Smooth muscle cell (in vitro differentiated cells): ENCODE measurements around the gene PNMA6F. TPM values are rescaled to one million over a fixed set of nuclear protein-coding genes. Genes with fewer than 3 reads are reported as not detected.

Source experiments
- DNase-seq: peaks from one replicate; lab custom pipeline; 2025; ENCODE audit not compliant: unreplicated experiment; lab: John Stamatoyannopoulos, UW
- H2AFZ ChIP-seq: fragments of 200-600 bp; sonication (generic); 2 replicates; pipeline ENCODE4 v1.6.0; 2016; ENCODE audit warnings: antibody characterized with exemption, low read depth, mild to moderate bottlenecking
- H3F3A ChIP-seq: fragments of 200-600 bp; sonication (generic); 2 replicates; pipeline ENCODE4 v1.6.0; 2017; ENCODE audit warnings: antibody characterized with exemption, low read depth
- H3K27ac ChIP-seq: fragments of 200-600 bp; sonication (generic); 2 replicates; pipeline ENCODE4 v1.5.1; 2016; ENCODE audit warnings: low read depth, mild to moderate bottlenecking
- H3K27me3 ChIP-seq: fragments of 200-600 bp; sonication (generic); 2 replicates; pipeline ENCODE4 v1.6.1; 2016; ENCODE audit warnings: low read depth, mild to moderate bottlenecking
- H3K36me3 ChIP-seq: fragments of 200-600 bp; sonication (generic); 2 replicates; pipeline ENCODE4 v1.5.1; 2016; ENCODE audit warnings: low read depth
- H3K4me1 ChIP-seq: fragments of 200-600 bp; sonication (generic); 2 replicates; pipeline ENCODE4 v1.5.1; 2016; ENCODE audit warnings: low read depth
- H3K4me2 ChIP-seq: fragments of 200-600 bp; sonication (generic); 2 replicates; pipeline ENCODE4 v1.6.0; 2016; ENCODE audit warnings: mild to moderate bottlenecking
- H3K4me3 ChIP-seq: fragments of 200-600 bp; sonication (generic); 2 replicates; pipeline ENCODE4 v1.5.1; 2016; ENCODE audit warnings: mild to moderate bottlenecking
- H3K79me2 ChIP-seq: fragments of 200-600 bp; sonication (generic); 2 replicates; pipeline ENCODE4 v1.6.0; 2016; ENCODE audit warnings: low read depth, mild to moderate bottlenecking
- H3K9ac ChIP-seq: fragments of 200-600 bp; sonication (generic); 2 replicates; pipeline ENCODE4 v1.6.0; 2016; ENCODE audit warnings: low read depth
- H3K9me3 ChIP-seq: fragments of 200-600 bp; sonication (generic); replicated peaks from 2 replicates; pipeline ENCODE4 v1.5.1; 2016; ENCODE audit warnings: low read depth
- H4K20me1 ChIP-seq: fragments of 200-600 bp; sonication (generic); 2 replicates; pipeline ENCODE4 v1.6.0; 2016; ENCODE audit warnings: low read depth
- WGBS: methylation state at CpG from one replicate; pipeline ENCODE4 v1.1.7; 2016; ENCODE audit warnings: low lambda C conversion rate; 5-methylcytosine and 5-hydroxymethylcytosine counted together
- polyA plus RNA-seq: library from polyadenylated mRNA; unstranded; fragments of >200 nt; fragmentation: Nextera tagmentation; extraction: Ambion mirVana; gene quantifications from 2 replicates; pipeline ENCODE4 v1.2.1, GENCODE V29; 2016
- total RNA-seq: library from RNA; depleted of rRNA; stranded (reverse); fragments of >200 nt; gene quantifications from 2 replicates; pipeline ENCODE4 v1.2.3, GENCODE V29; 2014
- TF ChIP-seq, protein P1 (sequence below): fragments of 200-600 bp; sonication (generic); IDR thresholded peaks from 2 replicates; pipeline ENCODE4 v1.5.1; 2017; ENCODE audit warnings: borderline replicate concordance, mild to moderate bottlenecking, antibody characterized with exemption; ENCODE audit not compliant: insufficient read depth, poor library complexity, severe bottlenecking

The PNMA6F gene
- total and polyA plus RNA-seq, 2 experiments from 2014 or later = not detected

GRCh38 chrX:153306527-153307115, 14.9 kb downstream of the PNMA6F start:
- TF ChIP-seq, protein P1, sequence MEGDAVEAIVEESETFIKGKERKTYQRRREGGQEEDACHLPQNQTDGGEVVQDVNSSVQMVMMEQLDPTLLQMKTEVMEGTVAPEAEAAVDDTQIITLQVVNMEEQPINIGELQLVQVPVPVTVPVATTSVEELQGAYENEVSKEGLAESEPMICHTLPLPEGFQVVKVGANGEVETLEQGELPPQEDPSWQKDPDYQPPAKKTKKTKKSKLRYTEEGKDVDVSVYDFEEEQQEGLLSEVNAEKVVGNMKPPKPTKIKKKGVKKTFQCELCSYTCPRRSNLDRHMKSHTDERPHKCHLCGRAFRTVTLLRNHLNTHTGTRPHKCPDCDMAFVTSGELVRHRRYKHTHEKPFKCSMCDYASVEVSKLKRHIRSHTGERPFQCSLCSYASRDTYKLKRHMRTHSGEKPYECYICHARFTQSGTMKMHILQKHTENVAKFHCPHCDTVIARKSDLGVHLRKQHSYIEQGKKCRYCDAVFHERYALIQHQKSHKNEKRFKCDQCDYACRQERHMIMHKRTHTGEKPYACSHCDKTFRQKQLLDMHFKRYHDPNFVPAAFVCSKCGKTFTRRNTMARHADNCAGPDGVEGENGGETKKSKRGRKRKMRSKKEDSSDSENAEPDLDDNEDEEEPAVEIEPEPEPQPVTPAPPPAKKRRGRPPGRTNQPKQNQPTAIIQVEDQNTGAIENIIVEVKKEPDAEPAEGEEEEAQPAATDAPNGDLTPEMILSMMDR = no peak
- Histone ChIP-seq H4K20me1 (no peaks in the 10 kb centered on the region), H3K27me3 (peaks cover 6% of the 10 kb centered on the region), H3K4me2 (no peak overlapping the region), H3K27ac (no peak overlapping the region), H3F3A (no peaks in the 10 kb centered on the region), H3K4me1 (no peaks in the 10 kb centered on the region), H3K4me3 (no peak overlapping the region), H2AFZ (no peak overlapping the region), H3K9me3 (no peaks in the 10 kb centered on the region), H3K9ac (no peak overlapping the region), H3K36me3 (no peaks in the 10 kb centered on the region), H3K79me2 (no peaks in the 10 kb centered on the region)
- 87% methylated on average over 17 of the region's 17 CpGs for WGBS
- DNase-seq = no peak

DNA sequence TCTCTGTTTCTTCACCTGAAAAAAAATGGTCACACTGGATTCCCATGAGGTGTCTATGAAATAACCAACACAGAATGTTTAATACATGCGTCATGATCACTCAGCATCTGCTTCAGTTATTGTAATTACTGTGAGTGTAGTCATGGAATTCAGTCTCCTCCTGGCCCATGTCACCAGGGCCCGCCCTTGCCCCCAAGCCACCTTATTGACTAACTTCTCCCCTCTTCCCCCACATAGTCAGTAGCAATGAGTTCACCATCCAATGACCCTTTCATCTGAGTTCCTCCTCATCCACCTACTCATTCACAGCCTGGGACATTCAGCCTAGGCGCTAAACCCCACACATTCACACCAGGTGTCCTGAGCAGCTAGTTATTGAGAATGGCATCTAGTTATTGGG, 15.6 kb downstream of the PNMA6F start:
- WGBS = 78% methylated on average over 3 of the region's 3 CpGs
- no peaks in the 10 kb centered on the region for H3K79me2 ChIP-seq
- no peak overlapping the region for H3K9ac ChIP-seq
- H3K9me3 ChIP-seq = peaks cover 4% of the 10 kb centered on the region
- no peaks in the 10 kb centered on the region for H3F3A ChIP-seq
- TF ChIP-seq, protein P1 = no peak
- H3K27ac ChIP-seq = no peak overlapping the region
- H3K36me3 ChIP-seq = no peaks in the 10 kb centered on the region
- no peak overlapping the region for H2AFZ ChIP-seq
- no peaks in the 10 kb centered on the region for H4K20me1 ChIP-seq
- no peak for DNase-seq
- H3K27me3 ChIP-seq = peaks cover 6% of the 10 kb centered on the region
- no peak overlapping the region for H3K4me2 ChIP-seq
- H3K4me3 ChIP-seq = no peak overlapping the region
- H3K4me1 ChIP-seq = no peaks in the 10 kb centered on the region

GRCh38 chrX:153304988-153305736, 16.4 kb downstream of the PNMA6F start:
- no peak overlapping the region for H3K4me2 ChIP-seq
- H3K36me3 ChIP-seq = no peaks in the 10 kb centered on the region
- no peak overlapping the region for H3K27ac ChIP-seq
- 75% methylated on average over 9 of the region's 9 CpGs for WGBS
- no peak for DNase-seq
- H3F3A ChIP-seq = no peaks in the 10 kb centered on the region
- peaks cover 6% of the 10 kb centered on the region for H3K9me3 ChIP-seq
- no peaks in the 10 kb centered on the region for H3K4me1 ChIP-seq
- H3K4me3 ChIP-seq = no peak overlapping the region
- H3K9ac ChIP-seq = no peak overlapping the region
- H2AFZ ChIP-seq = no peak overlapping the region
- TF ChIP-seq, protein P1 = no peak
- no peaks in the 10 kb centered on the region for H4K20me1 ChIP-seq
- no peaks in the 10 kb centered on the region for H3K79me2 ChIP-seq
- H3K27me3 ChIP-seq = peaks cover 6% of the 10 kb centered on the region
